C4-2B (cell line): Measurements from ENCODE around the gene TLCD1.

Source experiments
- H3K27ac ChIP-seq: fragments of 450-650 bp; 2 replicates; pipeline ENCODE4 v1.5.1; 2017
- CTCF ChIP-seq: fragments of 450-650 bp; conservative IDR thresholded peaks from 2 replicates; pipeline ENCODE4 v1.5.1; 2017; ENCODE audit warnings: mild to moderate bottlenecking
- ZFX ChIP-seq: fragments of 450-650 bp; IDR thresholded peaks from 2 replicates; pipeline ENCODE4 v1.6.1; 2017

TLCD1 gene

GRCh38 chr17:28734712-28735241, 8.7 kb upstream of the TLCD1 start:
- H3K27ac ChIP-seq, result no peak overlapping the region

GRCh38 chr17:28733346-28733745, 7.3 kb upstream of the TLCD1 start:
- H3K27ac ChIP-seq, result no peak overlapping the region
- TF ChIP-seq CTCF, result no peak
- no peak for TF ChIP-seq ZFX

More at GRCh38 chr17:28734712-28735241, 8.7 kb upstream of the TLCD1 start:
- TF ChIP-seq ZFX (no peak), CTCF (no peak)

- H3K27ac ChIP-seq, result peak overlapping the region; percentile 97
- TF ChIP-seq CTCF, result no peak
- no peak for TF ChIP-seq ZFX
These were observed 3.9 kb upstream of the TLCD1 start for GRCh38 chr17:28729950-28730330.

GRCh38 chr17:28728364-28729200, 2.5 kb upstream of the TLCD1 start, which contains the start of gene NEK8:
TSS of gene NEK8 (plus strand) at chr17:28728788. CDS start at chr17:28728814, 26 bp downstream.
- TF ChIP-seq CTCF (no peak), ZFX (no peak)
- H3K27ac ChIP-seq, result peak within 1 kb of the TSS; percentile 97

GRCh38 chr17:28726627-28727491, 826 bp upstream of the TLCD1 start:
- H3K27ac ChIP-seq, result peak overlapping the region; percentile 97

GRCh38 chr17:28725660-28726225, 290 bp downstream of the TLCD1 start:
- TF ChIP-seq CTCF (no peak), ZFX (peak; percentile 56; the same call in 1 of the 2 replicates)

More at GRCh38 chr17:28726627-28727491, 826 bp upstream of the TLCD1 start:
- TF ChIP-seq ZFX, result no peak
- peak; percentile 100 for TF ChIP-seq CTCF

More at GRCh38 chr17:28725660-28726225, 290 bp downstream of the TLCD1 start:
- peak overlapping the region; percentile 97 for H3K27ac ChIP-seq
